Pancreas (tissue), 10 donors: ENCODE results near the gene BACE1-AS. TPM values are rescaled to one million over a fixed set of nuclear protein-coding genes. Genes with fewer than 3 reads are reported as not detected.

Source experiments
- ATAC-seq, 4 donors: fragments of 200-7000 bp; cut with Tn5 transposase; one replicate each; pipeline versions ENCODE4 v1.8.0 to v1.9.1; 2020; ENCODE audit warnings: mild to moderate bottlenecking in 4 of 4, moderate library complexity in 4 of 4
- DNase-seq, 6 donors: peaks; one replicate each; pipeline ENCODE4 v3.0.0-alpha.2; 2020
- FAIRE-seq: peaks from 2 replicates; lab custom pipeline; 2012; peaks lifted over from hg19 to GRCh38; lab: Jason Lieb, UNC
- H3K27ac ChIP-seq, 4 donors: fragments of 200-600 bp; sonication (generic); 1 replicate in 3 of 4; 2 replicates in 1 of 4; pipeline versions ENCODE4 v1.5.0 to v1.8.0; 2020
- H3K27me3 ChIP-seq, 4 donors: fragments of 200-600 bp; one replicate each; pipeline ENCODE4 v1.8.0; 2021
- H3K36me3 ChIP-seq, 3 donors: fragments of 200-600 bp; sonication (generic) in 1 of 3; one replicate each; pipeline versions ENCODE4 v1.5.0 to v1.8.0; 2020 to 2021
- H3K4me1 ChIP-seq, 3 donors: fragments of 200-600 bp; one replicate each; pipeline ENCODE4 v1.8.0; 2021
- H3K4me3 ChIP-seq, 4 donors: fragments of 200-600 bp; sonication (generic) in 2 of 4; one replicate each; pipeline versions ENCODE4 v1.5.0 to v1.8.0; 2020 to 2021
- H3K9me3 ChIP-seq, 4 donors: fragments of 200-600 bp; one replicate each; pipeline ENCODE4 v1.8.0; 2021
- whole genome bisulfite sequencing, 2 donors: extraction: QIAGEN DNeasy Blood & Tissue Kit; methylation state at CpG; one replicate each; pipeline ENCODE4 v1.1.7; 2013; 5-methylcytosine and 5-hydroxymethylcytosine counted together
- intact Hi-C, 3 donors: fragments of 100-400 bp; cut with DNase I; formaldehyde crosslinking; loops; one replicate each; pipeline versions ENCODE4 v1.11.1 to v1.14.2; 2022
- polyA plus RNA-seq, 2 donors: library from polyadenylated mRNA; stranded (reverse); fragments of 200-250 nt; gene quantifications; one replicate each; pipeline ENCODE4 v1.2.3, GENCODE V29; 2013
- total RNA-seq, 6 donors: library from RNA; stranded (reverse); fragmentation: NEBNext Ultra II Directional in 4 of 6; extraction: Animal tissue kit (Norgen Biotek cat#: 25700) in 4 of 6; gene quantifications; one replicate each; pipeline versions ENCODE4 v1.2.1 to v1.2.4, GENCODE V29; 2021 to 2023
- TF ChIP-seq, protein P1 (sequence below), 4 donors: fragments of 200-600 bp; sonication (generic) in 3 of 4; IDR thresholded peaks; one replicate each; pipeline versions ENCODE4 v1.5.0 to v1.8.0; 2021; ENCODE audit warnings: antibody characterized with exemption in 4 of 4
- donor health status: healthy with polysubstance abuse.
- donor health status: DM: no; HTN: no; CAD: no; lungs with moderate emphysema.
- donor health status: DM: no; HTN: no; CAD: no.
- donor health status: control.
- donor health status: control.
- donor health status: Bipolar disorder and iron deficiency.
- donor health status: DM: yes; HTN: yes; CAD: no.
- donor health status: DM: no; HTN: no; CAD: no.
- donor health status: DM: no; HTN: no; CAD: no.
- donor health status: DM: yes; HTN: yes; CAD: no.

The BACE1-AS gene
- total RNA-seq = 1 to 10 TPM; 2.8 to 5.0 (median 4.0) TPM
- 1 to 10 TPM; 7.6 to 9.1 TPM for polyA plus RNA-seq

DNA sequence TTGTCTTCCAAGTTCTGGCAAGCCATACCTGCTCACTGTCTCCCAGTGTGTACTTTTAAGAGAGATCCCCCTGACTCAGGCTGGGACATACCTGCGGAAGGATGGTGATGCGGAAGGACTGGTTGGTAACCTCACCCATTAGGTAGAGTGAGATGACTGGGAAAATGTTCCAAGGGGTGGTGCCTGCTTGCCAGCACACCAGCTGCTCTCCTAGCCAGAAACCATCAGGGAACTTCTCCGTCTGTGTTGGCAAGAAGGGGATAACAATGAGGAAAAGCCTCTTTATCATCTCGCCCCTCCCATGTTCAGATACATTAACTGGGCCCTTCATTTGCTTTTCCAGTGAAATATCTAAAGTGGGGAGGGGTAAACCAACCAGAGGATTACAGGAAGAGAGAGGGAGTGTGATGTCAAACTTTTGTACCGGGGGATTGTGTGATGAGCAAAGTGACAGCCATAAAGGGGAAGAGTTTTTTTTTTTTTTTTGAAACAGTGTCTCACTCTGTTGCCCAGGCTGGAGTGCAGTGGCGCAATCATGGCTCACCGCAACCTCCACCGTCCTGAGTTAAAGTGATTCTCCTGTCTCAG, at the start of gene BACE1-AS:
TSS of gene BACE1-AS (plus strand) at position 538 of the 588 bp plus-strand sequence.
- ATAC-seq = peak; percentile 70 to 72 (median 71)

DNA sequence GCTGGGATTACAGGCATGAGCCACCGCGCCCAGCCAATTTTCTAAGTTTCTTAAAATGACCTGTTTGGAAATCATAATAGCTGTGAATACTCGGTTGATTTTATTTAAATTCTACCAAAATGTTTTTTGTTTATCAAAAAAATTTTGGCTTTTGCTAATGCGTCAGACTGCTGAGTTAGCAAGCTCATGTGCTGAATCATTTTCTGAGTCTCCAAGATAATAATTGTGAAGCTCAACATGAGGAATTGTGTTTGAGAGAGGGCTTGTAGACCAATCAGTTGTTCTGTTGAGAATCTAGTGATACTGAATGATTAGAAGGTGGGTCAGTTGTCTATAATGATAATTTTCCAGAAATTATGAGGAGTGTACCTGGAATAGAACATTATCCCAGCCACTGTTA, 42.8 kb upstream of the BACE1-AS start:
- no peak for DNase-seq
- Histone ChIP-seq H3K9me3 (no peaks in the 10 kb centered on the region), H3K36me3 (peaks cover 4 to 67% (median 15%) of the 10 kb centered on the region in 3 donors), H3K4me3 (no peak overlapping the region), H3K4me1 (no peaks in the 10 kb centered on the region), H3K27me3 (no peaks in the 10 kb centered on the region), H3K27ac (no peak overlapping the region)
- no peak for ATAC-seq
- intact Hi-C loops = no loop called here
- WGBS, 2 donors = 90 to 96% methylated on average over 4 of the region's 4 CpGs
- no peak for FAIRE-seq
- TF ChIP-seq, protein P1, sequence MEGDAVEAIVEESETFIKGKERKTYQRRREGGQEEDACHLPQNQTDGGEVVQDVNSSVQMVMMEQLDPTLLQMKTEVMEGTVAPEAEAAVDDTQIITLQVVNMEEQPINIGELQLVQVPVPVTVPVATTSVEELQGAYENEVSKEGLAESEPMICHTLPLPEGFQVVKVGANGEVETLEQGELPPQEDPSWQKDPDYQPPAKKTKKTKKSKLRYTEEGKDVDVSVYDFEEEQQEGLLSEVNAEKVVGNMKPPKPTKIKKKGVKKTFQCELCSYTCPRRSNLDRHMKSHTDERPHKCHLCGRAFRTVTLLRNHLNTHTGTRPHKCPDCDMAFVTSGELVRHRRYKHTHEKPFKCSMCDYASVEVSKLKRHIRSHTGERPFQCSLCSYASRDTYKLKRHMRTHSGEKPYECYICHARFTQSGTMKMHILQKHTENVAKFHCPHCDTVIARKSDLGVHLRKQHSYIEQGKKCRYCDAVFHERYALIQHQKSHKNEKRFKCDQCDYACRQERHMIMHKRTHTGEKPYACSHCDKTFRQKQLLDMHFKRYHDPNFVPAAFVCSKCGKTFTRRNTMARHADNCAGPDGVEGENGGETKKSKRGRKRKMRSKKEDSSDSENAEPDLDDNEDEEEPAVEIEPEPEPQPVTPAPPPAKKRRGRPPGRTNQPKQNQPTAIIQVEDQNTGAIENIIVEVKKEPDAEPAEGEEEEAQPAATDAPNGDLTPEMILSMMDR (IDR thresholded peaks at IDR 0.05) = no peak

More for the DNA sequence above, at the start of gene BACE1-AS:
- no peaks in the 10 kb centered on the region for H3K27me3 ChIP-seq
- no peak within 1 kb of the TSS for H3K4me3 ChIP-seq
- H3K4me1 ChIP-seq = peaks cover 9 to 26% (median 26%) of the 10 kb centered on the region in 3 donors
- H3K36me3 ChIP-seq = peaks cover 0 to 13% (median 6%) of the 10 kb centered on the region in 3 donors
- TF ChIP-seq, protein P1 (IDR thresholded peaks at IDR 0.05) = no peak
- intact Hi-C loops = no loop called here
- FAIRE-seq (no peak), DNase-seq (peak in 4 of 6 donors; percentile 61 to 80 (median 65))
- WGBS, 2 donors = 48 to 54% methylated on average over 8 of the region's 8 CpGs
- H3K27ac ChIP-seq = peak within 1 kb of the TSS in 2 of 4 donors; percentile 44 to 45
- H3K9me3 ChIP-seq = no peaks in the 10 kb centered on the region

- Histone ChIP-seq H3K9me3 (no peaks in the 10 kb centered on the region), H3K27ac (no peak overlapping the region), H3K4me3 (no peak overlapping the region), H3K36me3 (peaks cover 4 to 69% (median 13%) of the 10 kb centered on the region in 3 donors), H3K27me3 (no peaks in the 10 kb centered on the region), H3K4me1 (no peaks in the 10 kb centered on the region)
- 92% methylated on average over 4 of the region's 4 CpGs for WGBS, 2 donors
- intact Hi-C loops = no loop called here
- ATAC-seq (no peak), DNase-seq (no peak), FAIRE-seq (no peak)
- TF ChIP-seq, protein P1 (IDR thresholded peaks at IDR 0.05) = no peak
Observed at GRCh38 chr11:117249571-117249970, 41.6 kb upstream of the BACE1-AS start.

DNA sequence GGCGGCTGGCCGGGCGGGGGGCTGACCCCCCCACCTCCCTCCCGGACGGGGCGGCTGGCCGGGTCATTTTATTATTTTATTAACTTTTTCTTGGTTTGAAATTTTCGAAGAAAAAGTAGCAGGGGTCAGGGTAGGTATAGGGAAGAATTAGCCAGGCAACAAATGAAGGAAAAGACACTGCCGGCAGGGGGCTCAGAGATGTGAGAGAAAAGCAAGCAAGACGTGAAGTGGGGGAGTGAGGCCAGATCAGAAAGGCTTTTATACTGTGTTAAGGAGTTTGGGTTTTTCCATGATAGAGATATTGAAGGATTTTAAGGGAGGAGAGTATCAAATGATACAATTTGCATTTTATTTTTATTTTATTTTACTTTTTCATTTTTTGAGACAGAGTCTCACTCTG, 39.6 kb upstream of the BACE1-AS start:
- H3K9me3 ChIP-seq = no peaks in the 10 kb centered on the region
- H3K27ac ChIP-seq = no peak overlapping the region
- peaks cover 4 to 50% (median 4%) of the 10 kb centered on the region in 3 donors for H3K36me3 ChIP-seq
- WGBS, 2 donors = 89 to 94% methylated on average over 7 to 10 of the region's 10 CpGs
- ATAC-seq (no peak), DNase-seq (no peak), FAIRE-seq (no peak)
- intact Hi-C loops = no loop called here
- no peaks in the 10 kb centered on the region for H3K27me3 ChIP-seq
- H3K4me1 ChIP-seq = no peaks in the 10 kb centered on the region
- H3K4me3 ChIP-seq = no peak overlapping the region
- TF ChIP-seq, protein P1 (IDR thresholded peaks at IDR 0.05) = no peak

DNA sequence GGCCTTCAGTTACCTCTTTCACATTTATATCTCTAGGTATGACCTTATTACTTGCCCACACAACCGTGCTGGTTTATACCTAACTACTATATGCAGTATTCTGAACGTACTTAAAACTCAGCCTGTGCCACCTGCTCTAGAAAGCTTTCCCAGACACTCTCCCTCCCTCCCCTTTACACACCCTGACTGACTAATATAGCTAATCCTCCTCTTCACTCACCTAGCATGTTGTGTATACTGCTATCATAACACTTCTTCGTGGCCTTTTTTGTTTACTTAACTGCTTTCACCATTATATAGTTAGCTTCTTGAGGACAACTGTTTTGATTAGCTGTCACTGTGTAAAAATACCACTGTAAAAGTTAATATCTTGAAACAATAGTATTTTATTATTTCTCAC, 35.2 kb upstream of the BACE1-AS start:
- intact Hi-C loops = no loop called here
- WGBS, 2 donors = 66 to 67% methylated on average over 3 of the region's 3 CpGs
- H3K27ac ChIP-seq = no peak overlapping the region
- no peak overlapping the region for H3K4me3 ChIP-seq
- DNase-seq = no peak
- no peaks in the 10 kb centered on the region for H3K4me1 ChIP-seq
- H3K36me3 ChIP-seq = peaks cover 0 to 20% (median 0%) of the 10 kb centered on the region in 3 donors
- TF ChIP-seq, protein P1 (IDR thresholded peaks at IDR 0.05) = no peak
- H3K27me3 ChIP-seq = no peaks in the 10 kb centered on the region
- FAIRE-seq = no peak
- ATAC-seq = no peak
- no peaks in the 10 kb centered on the region for H3K9me3 ChIP-seq
